ENCODE results near the gene TTC34.
"Not testable (repeated sequence)": the region's sequence is repeated elsewhere in the genome, so short reads cannot be mapped to it uniquely, and the experiment has no call there.

TTC34 gene

GRCh38 chr1:2768052-2768451 is 33.4 kb downstream of the TTC34 start:
- not testable (repeated sequence) for DNase-seq (ENCODE audit: low read depth in 2 of 2)

GRCh38 chr1:2759433-2759832 is 42.1 kb downstream of the TTC34 start:
- not testable (repeated sequence) for DNase-seq (ENCODE audit: low read depth in 2 of 2)

GRCh38 chr1:2757519-2757918 is 44.0 kb downstream of the TTC34 start:
- DNase-seq (ENCODE audit: low read depth in 2 of 2): not testable (repeated sequence)

GRCh38 chr1:2755426-2755825 is 46.1 kb downstream of the TTC34 start:
- DNase-seq (ENCODE audit: low read depth in 2 of 2): not testable (repeated sequence)

- DNase-seq (ENCODE audit: low read depth in 2 of 2): not testable (repeated sequence)
These were observed 46.9 kb downstream of the TTC34 start for GRCh38 chr1:2754597-2754996.

- not testable (repeated sequence) for DNase-seq (ENCODE audit: low read depth in 2 of 2)
These were observed 49.0 kb downstream of the TTC34 start for GRCh38 chr1:2752503-2752902.

GRCh38 chr1:2751866-2752265 is 49.6 kb downstream of the TTC34 start:
- DNase-seq (ENCODE audit: low read depth in 2 of 2): not testable (repeated sequence)

- not testable (repeated sequence) for DNase-seq (ENCODE audit: low read depth in 2 of 2)
These were observed 50.4 kb downstream of the TTC34 start for GRCh38 chr1:2750766-2751730.

GRCh38 chr1:2750041-2750680 is 51.3 kb downstream of the TTC34 start:
- DNase-seq (ENCODE audit: low read depth in 2 of 2): not testable (repeated sequence)

- not testable (repeated sequence) for DNase-seq (ENCODE audit: low read depth in 2 of 2)
These were observed 52.9 kb downstream of the TTC34 start for GRCh38 chr1:2748626-2749025.

GRCh38 chr1:2694796-2695195 is 106.7 kb downstream of the TTC34 start:
- DNase-seq (ENCODE audit: low read depth in 2 of 2): not testable (repeated sequence)

GRCh38 chr1:2690180-2690579 is 111.3 kb downstream of the TTC34 start:
- DNase-seq (ENCODE audit: low read depth in 2 of 2): not testable (repeated sequence)

- not testable (repeated sequence) for DNase-seq (ENCODE audit: low read depth in 2 of 2)
These were observed 113.2 kb downstream of the TTC34 start for GRCh38 chr1:2688336-2688665.

- DNase-seq (ENCODE audit: low read depth in 2 of 2): not testable (repeated sequence)
These were observed 113.7 kb downstream of the TTC34 start for GRCh38 chr1:2687638-2688335.

GRCh38 chr1:2687174-2687591 is 114.3 kb downstream of the TTC34 start:
- DNase-seq (ENCODE audit: low read depth in 2 of 2): not testable (repeated sequence)

- not testable (repeated sequence) for DNase-seq (ENCODE audit: low read depth in 2 of 2)
These were observed 115.2 kb downstream of the TTC34 start for GRCh38 chr1:2686091-2686863.

GRCh38 chr1:2685671-2686070 is 115.8 kb downstream of the TTC34 start:
- DNase-seq (ENCODE audit: low read depth in 2 of 2): not testable (repeated sequence)

GRCh38 chr1:2684878-2685277 is 116.6 kb downstream of the TTC34 start:
- not testable (repeated sequence) for DNase-seq (ENCODE audit: low read depth in 2 of 2)

- DNase-seq (ENCODE audit: low read depth in 2 of 2): not testable (repeated sequence)
These were observed 117.5 kb downstream of the TTC34 start for GRCh38 chr1:2684000-2684399.

GRCh38 chr1:2683321-2683741 is 118.2 kb downstream of the TTC34 start:
- DNase-seq (ENCODE audit: low read depth in 2 of 2): not testable (repeated sequence)

GRCh38 chr1:2682879-2683278 is 118.6 kb downstream of the TTC34 start:
- not testable (repeated sequence) for DNase-seq (ENCODE audit: low read depth in 2 of 2)

Measured in stimulated activated CD8-positive, alpha-beta memory T cell treated with anti-CD3 and anti-CD28 coated beads, Interleukin-7, amount 100 ng/mL, for 1 hour (primary cell).